ENCODE results near the gene EDDM13. TPM values are rescaled to one million over a fixed set of nuclear protein-coding genes. Genes with fewer than 3 reads are reported as not detected.
"Not testable (repeated sequence)": the region's sequence is repeated elsewhere in the genome, so short reads cannot be mapped to it uniquely, and the experiment has no call there.

EDDM13 gene
- total RNA-seq, 1 donor from 2014 or later, result not detected

DNA sequence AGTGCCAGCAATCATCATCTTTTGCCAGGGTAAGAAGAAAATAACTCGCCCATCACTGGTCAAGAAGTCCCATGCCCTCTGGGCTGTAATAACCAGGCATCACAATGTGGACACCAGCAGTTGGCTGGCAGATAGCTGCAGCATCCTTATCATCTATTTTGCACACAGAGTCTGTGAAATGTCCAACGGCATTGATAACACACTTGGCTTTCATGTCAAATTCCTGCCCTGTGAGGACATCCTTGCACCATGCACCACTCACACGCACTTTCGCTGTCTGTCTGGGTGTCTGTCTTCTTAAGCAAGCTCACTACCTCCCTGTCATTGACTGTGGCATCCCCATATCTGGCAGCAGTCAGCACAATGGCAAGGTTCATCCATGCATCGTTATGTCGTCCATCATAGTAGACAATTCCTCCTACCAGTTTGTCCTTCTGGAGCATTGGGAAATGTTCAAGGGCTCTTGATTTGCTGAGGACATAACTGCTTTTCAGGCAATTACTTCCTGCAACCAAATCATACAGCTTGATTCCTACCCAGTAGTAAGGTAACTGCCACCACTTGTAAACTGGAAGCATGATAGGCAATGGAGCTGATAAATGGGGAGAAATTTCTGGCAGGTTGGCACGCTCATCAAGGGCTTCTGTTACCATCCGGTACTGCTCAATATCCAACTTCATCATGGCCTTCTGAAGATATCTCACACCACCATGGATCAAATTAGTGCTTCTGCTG is 48.9 kb downstream of the EDDM13 start:
- no peak for DNase-seq (ENCODE audit: low read depth)

DNA sequence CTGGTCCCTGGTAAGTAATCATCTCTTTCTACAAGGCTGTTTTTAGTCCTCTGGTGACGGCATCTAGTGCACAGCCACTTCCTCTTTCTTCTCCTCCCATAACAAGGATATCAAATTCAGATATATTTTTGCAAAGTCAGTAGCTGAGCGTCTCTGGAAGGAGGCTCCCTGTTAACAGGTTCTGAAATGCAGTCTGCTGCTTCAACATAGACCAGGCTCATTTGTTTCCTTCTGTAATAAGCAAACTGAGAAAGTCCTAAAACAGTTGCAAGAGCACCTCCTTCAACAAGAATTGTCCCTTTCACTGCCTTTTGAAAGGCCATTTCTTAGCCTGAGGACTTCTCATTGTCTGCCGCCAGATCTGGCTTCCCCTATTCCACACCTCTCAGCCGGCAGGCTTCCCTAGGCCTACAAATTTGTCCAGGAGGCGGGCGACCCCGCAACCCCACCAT is 49.5 kb downstream of the EDDM13 start:
- no peak for DNase-seq (ENCODE audit: low read depth)

DNA sequence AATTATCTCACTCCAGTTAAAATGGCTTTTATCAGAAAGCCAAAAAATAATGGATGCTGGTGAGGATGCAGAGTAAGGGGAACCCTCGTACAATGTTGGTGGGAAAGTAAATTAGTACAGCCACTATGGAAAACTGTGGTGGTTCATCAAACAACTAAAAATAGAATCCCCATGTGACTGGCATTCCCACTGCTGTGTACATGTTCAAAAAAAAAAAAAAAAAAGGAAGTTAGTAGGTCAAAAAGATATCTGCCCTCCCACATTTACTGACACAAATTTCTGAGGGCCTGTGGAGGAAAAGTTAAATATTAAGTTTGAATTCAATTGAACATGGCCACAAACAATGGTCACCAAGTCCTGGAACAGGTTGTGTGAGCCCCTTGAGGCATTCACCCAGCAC is 51.9 kb downstream of the EDDM13 start:
- DNase-seq (ENCODE audit: low read depth), result no peak

GRCh38 chr19:56332695-56333094 is 60.1 kb downstream of the EDDM13 start:
- DNase-seq (ENCODE audit: low read depth), result no peak

GRCh38 chr19:56333506-56333905 is 61.0 kb downstream of the EDDM13 start:
- peak; percentile 55 for DNase-seq (ENCODE audit: low read depth)

DNA sequence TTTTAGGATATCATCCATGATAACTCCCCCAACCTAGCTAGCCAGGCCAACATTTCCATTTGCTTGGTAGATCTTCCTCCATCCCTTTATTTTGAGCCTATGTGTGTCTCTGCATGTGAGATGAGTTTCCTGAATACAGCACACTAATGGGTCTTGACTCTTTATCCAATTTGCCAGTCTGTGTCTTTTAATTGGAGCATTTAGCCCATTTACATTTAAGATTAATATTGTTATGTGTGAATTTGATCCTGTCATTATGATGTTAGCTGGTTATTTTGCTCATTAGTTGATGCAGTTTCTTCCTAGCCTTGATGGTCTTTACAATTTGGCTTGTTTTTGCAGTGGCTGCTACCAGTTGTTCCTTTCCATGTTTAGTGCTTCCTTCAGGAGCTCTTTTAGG is 62.8 kb downstream of the EDDM13 start:
- not testable (repeated sequence) for DNase-seq (ENCODE audit: low read depth)

DNA sequence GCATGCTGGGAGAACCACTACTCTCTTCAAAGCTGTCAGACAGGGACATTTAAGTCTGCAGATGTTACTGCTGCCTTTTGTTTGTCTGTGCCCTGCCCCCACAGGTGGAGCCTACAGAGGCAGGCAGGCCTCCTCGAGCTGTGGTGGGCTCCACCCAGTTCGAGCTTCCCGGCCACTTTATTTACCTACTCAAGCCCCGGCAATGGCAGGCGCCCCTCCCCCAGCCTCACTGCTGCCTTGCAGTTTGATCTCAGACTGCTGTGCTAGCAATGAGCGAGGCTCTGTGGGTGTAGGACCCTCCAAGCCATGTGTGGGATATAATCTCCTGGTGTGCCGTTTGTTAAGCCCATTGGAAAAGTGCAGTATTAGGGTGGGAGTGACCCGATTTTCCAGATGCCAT is 64.5 kb downstream of the EDDM13 start:
- not testable (repeated sequence) for DNase-seq (ENCODE audit: low read depth)

- DNase-seq (ENCODE audit: low read depth), result not testable (repeated sequence)
These were observed 66.5 kb downstream of the EDDM13 start for GRCh38 chr19:56339031-56339430.

- DNase-seq (ENCODE audit: low read depth), result no peak
These were observed 69.4 kb downstream of the EDDM13 start for GRCh38 chr19:56341948-56342347.

- DNase-seq (ENCODE audit: low read depth), result no peak
These were observed 74.7 kb downstream of the EDDM13 start for GRCh38 chr19:56347163-56347778.

- DNase-seq (ENCODE audit: low read depth), result no peak
These were observed 75.8 kb downstream of the EDDM13 start for GRCh38 chr19:56348289-56348877.

GRCh38 chr19:56350416-56351045 is 78.0 kb downstream of the EDDM13 start:
- DNase-seq (ENCODE audit: low read depth), result peak; percentile 40

DNA sequence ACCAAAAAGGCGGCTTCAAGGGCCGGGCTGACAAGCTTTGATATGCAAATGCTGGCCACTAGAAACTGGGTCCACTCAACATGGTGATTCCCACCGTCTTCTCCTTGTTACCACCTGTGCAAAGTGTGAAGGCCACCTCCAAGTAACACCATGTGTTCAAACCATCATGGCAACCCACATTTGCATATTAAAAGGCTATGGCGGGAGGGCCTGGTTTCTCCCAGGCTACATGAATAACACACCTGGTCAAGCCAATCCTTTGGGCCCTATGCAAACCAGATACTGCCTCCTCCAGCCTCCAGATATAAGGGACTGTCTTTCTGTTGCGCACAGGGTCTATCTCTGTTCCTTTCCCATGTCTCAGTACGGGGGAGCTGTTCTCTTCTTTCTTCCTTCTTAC is 78.7 kb downstream of the EDDM13 start:
- no peak for DNase-seq (ENCODE audit: low read depth)

DNA sequence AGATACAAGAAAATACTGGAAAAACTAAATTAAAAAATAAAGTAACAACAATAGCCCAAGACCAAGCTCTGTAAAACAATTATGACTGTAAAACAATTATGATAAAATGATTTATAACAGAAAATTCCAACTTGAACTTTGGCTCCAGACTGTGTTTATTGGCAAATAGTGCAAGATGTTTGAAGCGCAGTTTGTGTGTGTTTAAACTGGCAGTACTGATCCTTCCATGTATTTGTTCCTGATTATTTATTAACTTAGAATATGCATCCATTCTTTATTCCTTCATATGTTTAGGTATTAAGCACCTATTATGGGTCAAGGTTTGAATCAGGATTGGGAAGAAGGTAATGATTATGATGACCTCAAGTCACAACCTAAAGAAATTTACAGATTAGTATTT is 83.0 kb downstream of the EDDM13 start:
- DNase-seq (ENCODE audit: low read depth), result no peak

- DNase-seq (ENCODE audit: low read depth), result no peak
These were observed 84.4 kb downstream of the EDDM13 start for GRCh38 chr19:56356944-56357343.

Other genes with a start within 250 kb of the EDDM13 start
- gene ZNF787, start 151.5 kb upstream of the EDDM13 start, total RNA-seq, result 25.6 and 41.0 TPM in 2 replicates
- gene ZNF444, start 131.5 kb upstream of the EDDM13 start, total RNA-seq, result 12.9 and 28.2 TPM in 2 replicates
- not detected in 2 replicates for gene GALP, start 96.7 kb upstream of the EDDM13 start, total RNA-seq
- gene ZSCAN5B, start 75.0 kb upstream of the EDDM13 start, total RNA-seq, result not detected in 2 replicates
- not detected in 2 replicates for gene ZSCAN5C, start 70.5 kb upstream of the EDDM13 start, total RNA-seq
- gene ZSCAN5A, start 42.1 kb downstream of the EDDM13 start, total RNA-seq, result 4.7 and 5.7 TPM in 2 replicates
- 1.2 and 4.2 TPM in 2 replicates for gene ZNF582, start 120.8 kb downstream of the EDDM13 start, total RNA-seq
- gene ZNF583, start 131.6 kb downstream of the EDDM13 start, total RNA-seq, result 4.0 and 7.2 TPM in 2 replicates
- 3.3 and 13.4 TPM in 2 replicates for gene ZNF667, start 204.6 kb downstream of the EDDM13 start, total RNA-seq
- gene ZNF471, start 235.1 kb downstream of the EDDM13 start, total RNA-seq, result 2.1 and 10.1 TPM in 2 replicates